Measurements from ENCODE around the gene XRCC3.

XRCC3 gene

GRCh38 chr14:103697206-103697602 lies 18.0 kb downstream of the XRCC3 start:
- Histone ChIP-seq H3K27me3 (ENCODE audit: insufficient read depth, low read depth, severe bottlenecking) (no peaks in the 10 kb centered on the region), H3K9me3 (ENCODE audit: severe bottlenecking) (no peaks in the 10 kb centered on the region), H3K36me3 (peaks cover 77% of the 10 kb centered on the region), H3K27ac (no peak overlapping the region), H3K4me3 (ENCODE audit: low read depth, low read length) (no peak overlapping the region)
- no peak for TF ChIP-seq CTCF (IDR thresholded peaks at IDR 0.05; ENCODE audit: low read depth, low read length)
- no peak for DNase-seq

- DNase-seq = no peak
- TF ChIP-seq CTCF (IDR thresholded peaks at IDR 0.05; ENCODE audit: low read depth, low read length) = no peak
- H3K27ac ChIP-seq = no peak overlapping the region
- H3K4me3 ChIP-seq (ENCODE audit: low read depth, low read length) = no peak overlapping the region
- H3K27me3 ChIP-seq (ENCODE audit: insufficient read depth, low read depth, severe bottlenecking) = no peaks in the 10 kb centered on the region
- no peaks in the 10 kb centered on the region for H3K9me3 ChIP-seq (ENCODE audit: severe bottlenecking)
- H3K36me3 ChIP-seq = peaks cover 78% of the 10 kb centered on the region
These were observed 18.7 kb downstream of the XRCC3 start for GRCh38 chr14:103696466-103697071.

- no peak for DNase-seq
- H3K27me3 ChIP-seq (ENCODE audit: insufficient read depth, low read depth, severe bottlenecking) = no peaks in the 10 kb centered on the region
- H3K9me3 ChIP-seq (ENCODE audit: severe bottlenecking) = no peaks in the 10 kb centered on the region
- no peak for TF ChIP-seq CTCF (IDR thresholded peaks at IDR 0.05; ENCODE audit: low read depth, low read length)
- no peak overlapping the region for H3K27ac ChIP-seq
- no peak overlapping the region for H3K4me3 ChIP-seq (ENCODE audit: low read depth, low read length)
- H3K36me3 ChIP-seq = peaks cover 74% of the 10 kb centered on the region
These were observed 19.2 kb downstream of the XRCC3 start for GRCh38 chr14:103696070-103696402.

GRCh38 chr14:103695296-103696069 lies 19.8 kb downstream of the XRCC3 start:
- DNase-seq = no peak
- peaks cover 68% of the 10 kb centered on the region for H3K36me3 ChIP-seq

GRCh38 chr14:103694572-103695026 lies 20.7 kb downstream of the XRCC3 start:
- TF ChIP-seq CTCF (IDR thresholded peaks at IDR 0.05; ENCODE audit: low read depth, low read length) = peak; percentile 59
- Histone ChIP-seq H3K36me3 (peaks cover 60% of the 10 kb centered on the region), H3K27ac (no peak overlapping the region)

More at GRCh38 chr14:103695296-103696069, 19.8 kb downstream of the XRCC3 start:
- Histone ChIP-seq H3K4me3 (ENCODE audit: low read depth, low read length) (no peak overlapping the region), H3K9me3 (ENCODE audit: severe bottlenecking) (no peaks in the 10 kb centered on the region), H3K27me3 (ENCODE audit: insufficient read depth, low read depth, severe bottlenecking) (no peaks in the 10 kb centered on the region), H3K27ac (no peak overlapping the region)
- no peak for TF ChIP-seq CTCF (IDR thresholded peaks at IDR 0.05; ENCODE audit: low read depth, low read length)

More at GRCh38 chr14:103694572-103695026, 20.7 kb downstream of the XRCC3 start:
- Histone ChIP-seq H3K27me3 (ENCODE audit: insufficient read depth, low read depth, severe bottlenecking) (no peaks in the 10 kb centered on the region), H3K4me3 (ENCODE audit: low read depth, low read length) (no peak overlapping the region), H3K9me3 (ENCODE audit: severe bottlenecking) (no peaks in the 10 kb centered on the region)
- DNase-seq = no peak
